ENCODE measurements around the gene TTLL11.

- TF ChIP-seq CTCF (optimal IDR thresholded peaks at IDR 0.05 in 1 of 3, IDR thresholded peaks at IDR 0.05 in 1 of 3, conservative IDR thresholded peaks at IDR 0.05 in 1 of 3; ENCODE audit: extremely low read depth in 1 of 3, insufficient read depth in 2 of 3, low read length in 3 of 3) (no peak), EZH2 (IDR thresholded peaks at IDR 0.05; ENCODE audit: low read length) (no peak)
Observed at GRCh38 chr9:122112238-122112637, 19.1 kb upstream of the TTLL11 start.

All from keratinocyte (primary cell).